ENCODE measurements around the gene RDX. TPM values are rescaled to one million over a fixed set of nuclear protein-coding genes. Genes with fewer than 3 reads are reported as not detected.

The RDX gene
- total RNA-seq, 1 experiment from 2014 or later: 86.6 TPM

GRCh38 chr11:110317516-110317932 is 21.1 kb upstream of the RDX start:
- peaks cover 5 to 18% of the 10 kb centered on the region in 2 experiments for H3K4me1 Mint-ChIP-seq

More at GRCh38 chr11:110317516-110317932, 21.1 kb upstream of the RDX start:
- Histone ChIP-seq H2BK5ac (ENCODE audit: insufficient read length, low read length) (no peak overlapping the region), H3K56ac (ENCODE audit: insufficient read length, low read depth, low read length) (no peak overlapping the region), H3K79me1 (ENCODE audit: insufficient read depth, low read depth, low read length, poor library complexity, severe bottlenecking) (no peaks in the 10 kb centered on the region), H4K8ac (replicated peaks; ENCODE audit: insufficient read length, low read depth, low read length) (no peak overlapping the region), H3K23ac (ENCODE audit: insufficient read length, low read depth, low read length) (no peak overlapping the region), H3T11ph (ENCODE audit: low read length) (no peak overlapping the region), H2BK15ac (ENCODE audit: low read depth, low read length) (no peak overlapping the region), H2BK120ac (ENCODE audit: low read depth, low read length, poor library complexity, severe bottlenecking) (no peak overlapping the region), H3K4ac (ENCODE audit: low read depth, low read length) (no peak overlapping the region), H4K20me1 (ENCODE audit: control insufficient read depth, insufficient read depth, insufficient read length) (no peaks in the 10 kb centered on the region), H2AFZ (ENCODE audit: low read length) (no peak overlapping the region), H2AK5ac (ENCODE audit: insufficient read length, low read length) (no peak overlapping the region), H2BK20ac (ENCODE audit: low read depth, low read length, poor library complexity, severe bottlenecking) (no peak overlapping the region), H4K91ac (ENCODE audit: insufficient read length, low read depth, low read length) (no peak overlapping the region), H3K23me2 (ENCODE audit: insufficient read length, low read depth, low read length, poor library complexity, severe bottlenecking) (no peaks in the 10 kb centered on the region), H3K4me2 (ENCODE audit: insufficient read depth, insufficient read length, low read length) (no peak overlapping the region), H3K27me3 (ENCODE audit: insufficient read depth, low read length) (no peaks in the 10 kb centered on the region), H3K18ac (ENCODE audit: insufficient read length, low read depth, low read length) (no peak overlapping the region), H3K9me3 (ENCODE audit: control insufficient read depth, low read depth, low read length) (no peaks in the 10 kb centered on the region), H3K27ac (ENCODE audit: insufficient read length, low read depth, low read length) (no peak overlapping the region), H4K5ac (ENCODE audit: insufficient read length, low read depth, low read length) (no peak overlapping the region), H3K79me2 (ENCODE audit: insufficient read depth, low read length) (no peaks in the 10 kb centered on the region), H3K9ac (ENCODE audit: extremely low read depth, insufficient read length, low read length) (no peak overlapping the region), H3K14ac (ENCODE audit: insufficient read depth, low read length) (no peak overlapping the region), H3K4me1 (ENCODE audit: insufficient read depth, low read length) (no peaks in the 10 kb centered on the region), H2BK12ac (ENCODE audit: insufficient read length, low read depth, low read length) (no peak overlapping the region)
- Mint-ChIP-seq H3K27me3 (ENCODE audit: low read depth) (no peaks in the 10 kb centered on the region), H3K27ac (no peak overlapping the region), H3K9me3 (no peaks in the 10 kb centered on the region), H3K36me3 (ENCODE audit: insufficient read depth in 1 of 3, low read depth in 3 of 3) (no peaks in the 10 kb centered on the region), H3K4me3 (no peak overlapping the region; a peak in 1 of 5 replicates)
- TF ChIP-seq CTCF (conservative IDR thresholded peaks at IDR 0.05): no peak
- no CpG with 5 or more reads among the region's 3 CpGs for WGBS (ENCODE audit: extremely low coverage, insufficient read length, low lambda C conversion rate)
- no peak for DNase-seq

All from H9 (cell line).